Esophagus squamous epithelium (tissue), 4 donors: ENCODE data around the gene CDK6.

Source experiments
- CTCF ChIP-seq, 6 experiments: fragments of 450-650 bp in 4 of 6; fragments of 200-600 bp in 2 of 6; sonication (generic) in 2 of 6; IDR thresholded peaks; one replicate each; pipeline ENCODE4 v1.5.1; 2016 to 2019; ENCODE audit warnings: antibody characterized with exemption in 6 of 6, mild to moderate bottlenecking in 4 of 6, moderate library complexity in 4 of 6
- POLR2A ChIP-seq, 4 donors: fragments of 450-650 bp; IDR thresholded peaks; one replicate each; pipeline ENCODE4 v1.6.1; 2017; ENCODE audit warnings: antibody characterized with exemption in 4 of 4, mild to moderate bottlenecking in 4 of 4, moderate library complexity in 3 of 4

GRCh38 chr7:92766461-92767003 lies 69.8 kb downstream of the CDK6 start:
- TF ChIP-seq POLR2A (IDR thresholded peaks at IDR 0.05) (no peak), CTCF (IDR thresholded peaks at IDR 0.05) (no peak)
